Cardiac fibroblast (primary cell): ENCODE data around the gene SPACDR.
A peak's percentile ranks its signal among the peaks of the same experiment; 100 is the strongest.

ENCODE experiments used
- DNase-seq, 2 donors: peaks; one replicate each; pipeline versions ENCODE4 v3.0.0 to v3.0.0-alpha.2; 2010; ENCODE audit warnings: low read depth in 2 of 2
- H3K4me3 ChIP-seq, 2 donors: replicated peaks in 1 of 2; 1 replicate in 1 of 2; 2 replicates in 1 of 2; pipeline ENCODE4 v1.5.1; 2011; ENCODE audit warnings: low read depth in 2 of 2, low read length in 2 of 2, mild to moderate bottlenecking in 2 of 2, moderate library complexity in 1 of 2
- TF ChIP-seq, protein P1 (sequence below): IDR thresholded peaks from one replicate; pipeline ENCODE4 v1.5.1; 2011; ENCODE audit warnings: low read depth, mild to moderate bottlenecking, low read length, inconsistent platforms

The SPACDR gene

DNA sequence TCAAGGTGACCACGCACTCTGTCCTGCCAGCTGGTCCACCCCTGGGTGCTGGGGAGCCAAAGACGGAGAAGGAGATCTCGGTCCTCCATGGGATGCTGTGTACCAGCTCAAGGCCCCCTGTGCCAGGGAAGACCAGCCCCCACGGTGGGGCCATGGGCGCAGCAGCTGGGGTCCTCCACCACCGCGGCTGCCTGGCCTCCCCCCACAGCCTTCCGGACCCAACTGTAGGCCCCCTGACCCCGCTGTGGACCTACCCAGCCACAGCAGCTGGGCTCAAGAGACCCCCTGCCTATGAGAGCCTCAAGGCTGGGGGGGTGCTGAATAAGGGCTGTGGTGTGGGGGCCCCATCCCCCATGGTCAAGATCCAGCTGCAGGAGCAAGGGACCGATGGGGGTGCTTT is 25.1 kb upstream of the SPACDR start:
- TF ChIP-seq, protein P1, sequence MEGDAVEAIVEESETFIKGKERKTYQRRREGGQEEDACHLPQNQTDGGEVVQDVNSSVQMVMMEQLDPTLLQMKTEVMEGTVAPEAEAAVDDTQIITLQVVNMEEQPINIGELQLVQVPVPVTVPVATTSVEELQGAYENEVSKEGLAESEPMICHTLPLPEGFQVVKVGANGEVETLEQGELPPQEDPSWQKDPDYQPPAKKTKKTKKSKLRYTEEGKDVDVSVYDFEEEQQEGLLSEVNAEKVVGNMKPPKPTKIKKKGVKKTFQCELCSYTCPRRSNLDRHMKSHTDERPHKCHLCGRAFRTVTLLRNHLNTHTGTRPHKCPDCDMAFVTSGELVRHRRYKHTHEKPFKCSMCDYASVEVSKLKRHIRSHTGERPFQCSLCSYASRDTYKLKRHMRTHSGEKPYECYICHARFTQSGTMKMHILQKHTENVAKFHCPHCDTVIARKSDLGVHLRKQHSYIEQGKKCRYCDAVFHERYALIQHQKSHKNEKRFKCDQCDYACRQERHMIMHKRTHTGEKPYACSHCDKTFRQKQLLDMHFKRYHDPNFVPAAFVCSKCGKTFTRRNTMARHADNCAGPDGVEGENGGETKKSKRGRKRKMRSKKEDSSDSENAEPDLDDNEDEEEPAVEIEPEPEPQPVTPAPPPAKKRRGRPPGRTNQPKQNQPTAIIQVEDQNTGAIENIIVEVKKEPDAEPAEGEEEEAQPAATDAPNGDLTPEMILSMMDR: no peak
- H3K4me3 ChIP-seq: no peak overlapping the region
- DNase-seq: no peak

GRCh38 chr7:100488333-100489095 is 24.5 kb upstream of the SPACDR start:
- TF ChIP-seq, protein P1: no peak
- no peak for DNase-seq

DNA sequence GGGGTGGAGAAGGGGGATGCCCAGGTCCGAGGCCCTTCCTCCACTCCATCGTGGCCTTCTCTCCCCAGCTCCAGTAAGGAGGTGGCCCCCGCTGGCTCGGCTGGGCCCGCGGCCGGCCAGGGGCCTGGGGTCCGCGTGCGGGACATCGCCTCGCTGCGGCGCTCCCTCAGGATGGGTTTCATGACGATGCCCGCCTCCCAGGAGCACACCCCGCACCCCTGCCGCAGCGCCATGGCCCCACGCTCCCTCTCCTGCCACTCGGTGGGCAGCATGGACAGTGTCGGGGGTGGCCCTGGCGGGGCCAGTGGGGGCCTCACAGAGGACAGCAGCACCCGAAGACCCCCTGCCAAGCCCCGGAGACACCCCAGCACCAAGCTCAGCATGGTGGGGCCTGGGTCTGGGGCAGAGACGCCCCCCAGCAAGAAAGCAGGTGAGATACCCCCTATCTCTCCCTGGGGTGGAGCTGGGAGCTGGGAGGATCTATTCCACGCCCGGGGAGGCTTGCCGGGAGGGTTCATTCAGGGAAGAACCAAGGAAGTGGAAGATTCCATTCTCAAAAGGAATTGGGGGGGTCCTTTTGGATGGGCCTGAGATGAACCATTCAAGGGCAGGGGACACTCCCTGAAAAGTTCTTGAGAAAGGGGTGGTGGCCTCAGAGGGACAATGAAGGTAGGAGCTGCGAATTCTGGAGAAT is 22.8 kb upstream of the SPACDR start:
- DNase-seq: peak; percentile 57
- H3K4me3 ChIP-seq: no peak overlapping the region
- TF ChIP-seq, protein P1: no peak

More at GRCh38 chr7:100488333-100489095, 24.5 kb upstream of the SPACDR start:
- no peak overlapping the region for H3K4me3 ChIP-seq

- TF ChIP-seq, protein P1: no peak
- DNase-seq: no peak
- peak overlapping the region in 1 of 2 donors; percentile 3 for H3K4me3 ChIP-seq
Observed at GRCh38 chr7:100486111-100486636, 22.1 kb upstream of the SPACDR start.

- TF ChIP-seq, protein P1: no peak
- no peak overlapping the region for H3K4me3 ChIP-seq
- peak in 1 of 2 donors; percentile 37 for DNase-seq
Observed at GRCh38 chr7:100485471-100485876, 21.4 kb upstream of the SPACDR start.

GRCh38 chr7:100484673-100485045 is 20.6 kb upstream of the SPACDR start:
- H3K4me3 ChIP-seq: peak overlapping the region in 1 of 2 donors; percentile 59
- TF ChIP-seq, protein P1: no peak
- no peak for DNase-seq
